Fibroblast of lung (primary cell): ENCODE data around the gene C3orf20. TPM values are rescaled to one million over a fixed set of nuclear protein-coding genes. Genes with fewer than 3 reads are reported as not detected.

ENCODE experiments used
- DNase-seq, 2 donors: peaks; one replicate each; pipeline versions ENCODE4 v3.0.0 to v3.0.0-alpha.2; 2010; ENCODE audit warnings: low read depth in 2 of 2
- H2AFZ ChIP-seq: 2 replicates; pipeline ENCODE4 v1.5.1; 2012; ENCODE audit warnings: low read length, control low read depth, inconsistent platforms
- H3K27ac ChIP-seq: 2 replicates; pipeline ENCODE4 v1.5.1; 2011; ENCODE audit warnings: low read length, control low read depth; ENCODE audit not compliant: insufficient read depth
- H3K27me3 ChIP-seq: 2 replicates; pipeline ENCODE4 v1.5.1; 2011; ENCODE audit warnings: mild to moderate bottlenecking, low read length; ENCODE audit not compliant: control insufficient read depth, insufficient read depth
- H3K36me3 ChIP-seq: 2 replicates; pipeline ENCODE4 v1.5.1; 2011; ENCODE audit warnings: low read length; ENCODE audit not compliant: control insufficient read depth, insufficient read depth
- H3K4me1 ChIP-seq: 2 replicates; pipeline ENCODE4 v1.5.1; 2011; ENCODE audit warnings: low read length; ENCODE audit not compliant: control insufficient read depth, insufficient read depth; ENCODE audit errors: extremely low read depth
- H3K4me2 ChIP-seq: 2 replicates; pipeline ENCODE4 v1.5.1; 2011; ENCODE audit warnings: low read length, control low read depth; ENCODE audit not compliant: insufficient read depth; ENCODE audit errors: extremely low read depth
- H3K4me3 ChIP-seq, 4 experiments: fragments of 200-600 bp in 1 of 4; sonication (generic) in 1 of 4; replicated peaks in 1 of 4; 2 replicates each; pipeline ENCODE4 v1.5.1; 2011 to 2016; ENCODE audit warnings: low read length in 4 of 4, low read depth in 3 of 4, mild to moderate bottlenecking in 3 of 4, control low read depth in 2 of 4, inconsistent platforms in 1 of 4, mixed read lengths in 1 of 4; ENCODE audit not compliant: insufficient read depth in 1 of 4; ENCODE audit errors: control extremely low read depth in 1 of 4
- H3K79me2 ChIP-seq: 2 replicates; pipeline ENCODE4 v1.5.1; 2012; ENCODE audit warnings: mild to moderate bottlenecking, low read length, inconsistent platforms; ENCODE audit not compliant: control insufficient read depth, insufficient read depth
- H3K9ac ChIP-seq: 2 replicates; pipeline ENCODE4 v1.5.1; 2011; ENCODE audit warnings: mild to moderate bottlenecking, low read length, control low read depth; ENCODE audit not compliant: insufficient read depth
- H3K9me3 ChIP-seq: 2 replicates; pipeline ENCODE4 v1.5.1; 2012; ENCODE audit warnings: low read depth, low read length; ENCODE audit not compliant: control insufficient read depth, insufficient read depth
- H4K20me1 ChIP-seq: 2 replicates; pipeline ENCODE4 v1.5.1; 2011; ENCODE audit warnings: low read length; ENCODE audit not compliant: control insufficient read depth, insufficient read depth; ENCODE audit errors: extremely low read depth
- CTCF ChIP-seq, 2 donors: IDR thresholded peaks in 1 of 2; conservative IDR thresholded peaks in 1 of 2; 1 replicate in 1 of 2; 2 replicates in 1 of 2; pipeline ENCODE4 v1.5.1; 2011 to 2012; ENCODE audit warnings: low read length in 2 of 2, control low read depth in 1 of 2, inconsistent platforms in 1 of 2, low read depth in 1 of 2, mild to moderate bottlenecking in 1 of 2
- EZH2 ChIP-seq: IDR thresholded peaks from 2 replicates; pipeline ENCODE4 v1.5.1; 2012; ENCODE audit warnings: low read length, control low read depth, mild to moderate bottlenecking; ENCODE audit errors: missing control alignments
- polyA plus RNA-seq, 2 donors: library from polyadenylated mRNA; depleted of rRNA in 1 of 2; stranded (reverse) in 1 of 2; unstranded in 1 of 2; fragments of >200 nt; gene quantifications; 2 replicates each; pipeline ENCODE4 v1.2.1, GENCODE V29; 2011 to 2012; ENCODE audit warnings: missing spikeins in 1 of 2
- total RNA-seq: library from RNA; depleted of rRNA; stranded (reverse); fragments of >200 nt; gene quantifications from 2 replicates; pipeline ENCODE4 v1.2.1, GENCODE V29; 2014

Gene C3orf20
- total and polyA plus RNA-seq, 2 donors (not counting 1 experiment from before 2014, with no cell fraction given) = not detected

DNA sequence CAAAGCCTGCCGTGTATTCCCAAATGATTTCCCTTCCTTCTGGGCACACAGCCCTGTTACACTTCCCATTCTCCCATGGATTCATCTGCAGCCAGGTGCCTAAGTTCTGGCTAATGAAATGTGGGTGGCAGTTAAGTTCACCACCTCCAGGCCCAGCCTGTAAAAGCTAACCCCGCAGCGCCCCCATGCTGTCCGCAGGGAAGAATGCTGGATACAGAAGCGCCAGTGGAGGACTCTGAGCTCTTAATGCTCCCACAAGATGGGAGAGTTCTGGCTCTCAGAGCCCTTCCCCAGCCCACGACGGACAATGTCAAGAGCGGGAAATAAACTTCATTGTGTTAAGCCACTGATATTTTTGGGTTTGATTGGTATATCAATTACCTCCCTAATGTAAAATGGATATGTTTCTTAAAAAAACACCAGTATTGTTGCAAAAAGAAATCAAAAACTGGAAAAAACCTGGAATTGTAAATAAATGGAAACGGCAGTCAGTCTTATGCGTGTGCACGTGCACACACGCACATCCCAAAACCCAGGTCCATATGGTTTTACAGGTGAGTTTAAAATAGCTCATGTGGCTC is 106.1 kb downstream of the C3orf20 start:
- H3K4me1 ChIP-seq = no peaks in the 10 kb centered on the region
- H3K79me2 ChIP-seq = no peaks in the 10 kb centered on the region
- no peak overlapping the region for H3K27ac ChIP-seq
- H3K27me3 ChIP-seq = no peaks in the 10 kb centered on the region
- H4K20me1 ChIP-seq = no peaks in the 10 kb centered on the region
- peak; percentile 76 to 77 for TF ChIP-seq CTCF (conservative IDR thresholded peaks at IDR 0.05 in 1 of 2, IDR thresholded peaks at IDR 0.05 in 1 of 2; ENCODE audit: low read depth in 1 of 2, low read length in 2 of 2)
- TF ChIP-seq EZH2 = no peak
- no peak overlapping the region for H3K4me2 ChIP-seq
- peak; percentile 23 to 64 for DNase-seq
- no peak overlapping the region for H2AFZ ChIP-seq
- H3K9ac ChIP-seq = no peak overlapping the region
- H3K4me3 ChIP-seq = no peak overlapping the region
- no peaks in the 10 kb centered on the region for H3K36me3 ChIP-seq
- no peaks in the 10 kb centered on the region for H3K9me3 ChIP-seq

- TF ChIP-seq CTCF (conservative IDR thresholded peaks at IDR 0.05 in 1 of 2, IDR thresholded peaks at IDR 0.05 in 1 of 2; ENCODE audit: low read depth in 1 of 2, low read length in 2 of 2) (no peak), EZH2 (no peak)
Measured at GRCh38 chr3:14783480-14784086, 108.6 kb downstream of the C3orf20 start.

GRCh38 chr3:14784087-14784681 is 109.2 kb downstream of the C3orf20 start:
- H3K79me2 ChIP-seq = no peaks in the 10 kb centered on the region
- H3K27ac ChIP-seq = no peak overlapping the region
- no peak overlapping the region for H3K4me3 ChIP-seq
- no peaks in the 10 kb centered on the region for H3K27me3 ChIP-seq
- no peak overlapping the region for H3K4me2 ChIP-seq
- TF ChIP-seq CTCF (conservative IDR thresholded peaks at IDR 0.05 in 1 of 2, IDR thresholded peaks at IDR 0.05 in 1 of 2; ENCODE audit: low read depth in 1 of 2, low read length in 2 of 2) (no peak), EZH2 (no peak)
- no peaks in the 10 kb centered on the region for H3K36me3 ChIP-seq
- no peak for DNase-seq
- no peak overlapping the region for H2AFZ ChIP-seq
- H3K9me3 ChIP-seq = no peaks in the 10 kb centered on the region
- H3K9ac ChIP-seq = no peak overlapping the region
- no peaks in the 10 kb centered on the region for H3K4me1 ChIP-seq
- H4K20me1 ChIP-seq = no peaks in the 10 kb centered on the region

More at GRCh38 chr3:14783480-14784086, 108.6 kb downstream of the C3orf20 start:
- Histone ChIP-seq H3K4me2 (no peak overlapping the region), H3K36me3 (no peaks in the 10 kb centered on the region), H3K9me3 (no peaks in the 10 kb centered on the region), H3K9ac (no peak overlapping the region), H3K4me1 (no peaks in the 10 kb centered on the region), H3K27me3 (no peaks in the 10 kb centered on the region), H2AFZ (no peak overlapping the region), H4K20me1 (no peaks in the 10 kb centered on the region), H3K79me2 (no peaks in the 10 kb centered on the region), H3K27ac (no peak overlapping the region), H3K4me3 (no peak overlapping the region)
- no peak for DNase-seq
